Stimulated activated CD4-positive, alpha-beta T cell treated with anti-CD3 and anti-CD28 coated beads, Interleukin-15, amount 100 ng/mL, for 24 hours (primary cell): ENCODE data around the gene CWC15.

Experiments
- DNase-seq: peaks from one replicate; pipeline ENCODE4 v3.0.0-alpha.2; 2020

The CWC15 gene

GRCh38 chr11:94912806-94913205, 60.5 kb downstream of the CWC15 start:
- no peak for DNase-seq
